Sigmoid colon (tissue), 4 donors: Measurements from ENCODE around the gene GMFB.

ENCODE experiments used
- CTCF ChIP-seq, 4 experiments: fragments of 450-650 bp in 3 of 4; fragments of 200-600 bp in 1 of 4; IDR thresholded peaks; one replicate each; pipeline ENCODE4 v1.5.1; 2016 to 2019; ENCODE audit warnings: antibody characterized with exemption in 4 of 4, mild to moderate bottlenecking in 3 of 4, moderate library complexity in 2 of 4
- EP300 ChIP-seq, 4 donors: sonication (generic); formaldehyde crosslinking; IDR thresholded peaks; one replicate each; pipeline ENCODE4 v1.6.1; 2017; ENCODE audit warnings: antibody characterized with exemption in 4 of 4
- POLR2A ChIP-seq, 2 donors: fragments of 450-650 bp; IDR thresholded peaks; one replicate each; pipeline ENCODE4 v1.6.1; 2016; ENCODE audit warnings: antibody characterized with exemption in 2 of 2, mild to moderate bottlenecking in 2 of 2, moderate library complexity in 2 of 2

GRCh38 chr14:54440873-54441868, 47.6 kb downstream of the GMFB start, which contains the start of gene CNIH1:
- TF ChIP-seq CTCF (IDR thresholded peaks at IDR 0.05) (peak; percentile 79 to 93 (median 86)), POLR2A (IDR thresholded peaks at IDR 0.05) (no peak), EP300 (IDR thresholded peaks at IDR 0.05) (no peak)
